ENCODE measurements around the gene C16orf95.
"Not testable (repeated sequence)": the region's sequence is repeated elsewhere in the genome, so short reads cannot be mapped to it uniquely, and the experiment has no call there.

C16orf95 gene

GRCh38 chr16:87342978-87343752, 26.0 kb upstream of the C16orf95 start:
- no peak for DNase-seq (ENCODE audit: low read depth)
- no peak overlapping the region for H3K4me3 ChIP-seq (ENCODE audit: low read depth, low read length)
- no peak for TF ChIP-seq CTCF (IDR thresholded peaks at IDR 0.05; ENCODE audit: insufficient read depth, low read depth, low read length, missing control alignments)

GRCh38 chr16:87342504-87342903, 25.3 kb upstream of the C16orf95 start:
- TF ChIP-seq CTCF (IDR thresholded peaks at IDR 0.05; ENCODE audit: insufficient read depth, low read depth, low read length, missing control alignments): no peak
- DNase-seq (ENCODE audit: low read depth): no peak
- H3K4me3 ChIP-seq (ENCODE audit: low read depth, low read length): no peak overlapping the region

- DNase-seq (ENCODE audit: low read depth): no peak
Observed at GRCh38 chr16:87340198-87340597, 23.0 kb upstream of the C16orf95 start.

GRCh38 chr16:87339724-87340105, 22.5 kb upstream of the C16orf95 start:
- H3K4me3 ChIP-seq (ENCODE audit: low read depth, low read length); DNase-seq (ENCODE audit: low read depth): not testable (repeated sequence)

More at GRCh38 chr16:87340198-87340597, 23.0 kb upstream of the C16orf95 start:
- no peak for TF ChIP-seq CTCF (IDR thresholded peaks at IDR 0.05; ENCODE audit: insufficient read depth, low read depth, low read length, missing control alignments)
- H3K4me3 ChIP-seq (ENCODE audit: low read depth, low read length): no peak overlapping the region

- no peak for TF ChIP-seq CTCF (IDR thresholded peaks at IDR 0.05; ENCODE audit: insufficient read depth, low read depth, low read length, missing control alignments)
- no peak overlapping the region for H3K4me3 ChIP-seq (ENCODE audit: low read depth, low read length)
- DNase-seq (ENCODE audit: low read depth): no peak
Observed at GRCh38 chr16:87339086-87339723, 22.0 kb upstream of the C16orf95 start.

GRCh38 chr16:87338155-87338765, 21.1 kb upstream of the C16orf95 start:
- TF ChIP-seq CTCF (IDR thresholded peaks at IDR 0.05; ENCODE audit: insufficient read depth, low read depth, low read length, missing control alignments): no peak
- no peak overlapping the region for H3K4me3 ChIP-seq (ENCODE audit: low read depth, low read length)
- no peak for DNase-seq (ENCODE audit: low read depth)

GRCh38 chr16:87337262-87337771, 20.1 kb upstream of the C16orf95 start:
- TF ChIP-seq CTCF (IDR thresholded peaks at IDR 0.05; ENCODE audit: insufficient read depth, low read depth, low read length, missing control alignments): no peak
- no peak for DNase-seq (ENCODE audit: low read depth)
- no peak overlapping the region for H3K4me3 ChIP-seq (ENCODE audit: low read depth, low read length)
